Hepatocyte (in vitro differentiated cells): ENCODE results near the gene DNLZ. TPM values are rescaled to one million over a fixed set of nuclear protein-coding genes. Genes with fewer than 3 reads are reported as not detected.

ENCODE experiments used
- DNase-seq: peaks from one replicate; pipeline ENCODE4 v3.0.0-alpha.2; 2016; ENCODE audit warnings: low spot score
- H2AFZ ChIP-seq: fragments of 200-600 bp; sonication (generic); 2 replicates; pipeline ENCODE4 v1.6.0; 2016; ENCODE audit warnings: antibody characterized with exemption, mild to moderate bottlenecking
- H3K27ac ChIP-seq: fragments of 200-600 bp; sonication (generic); 2 replicates; pipeline ENCODE4 v1.5.1; 2016; ENCODE audit warnings: mild to moderate bottlenecking
- H3K27me3 ChIP-seq: fragments of 200-600 bp; sonication (generic); 2 replicates; pipeline ENCODE4 v1.6.1; 2016
- H3K36me3 ChIP-seq: fragments of 200-600 bp; sonication (generic); replicated peaks from 2 replicates; pipeline ENCODE4 v1.5.1; 2016; ENCODE audit warnings: low read depth; ENCODE audit not compliant: insufficient read depth
- H3K4me1 ChIP-seq: fragments of 200-600 bp; sonication (generic); 2 replicates; pipeline ENCODE4 v1.5.1; 2016; ENCODE audit warnings: mild to moderate bottlenecking, moderate library complexity; ENCODE audit not compliant: insufficient read depth
- H3K4me2 ChIP-seq: fragments of 200-600 bp; sonication (generic); 2 replicates; pipeline ENCODE4 v1.6.0; 2016
- H3K4me3 ChIP-seq: fragments of 200-600 bp; sonication (generic); 2 replicates; pipeline ENCODE4 v1.5.1; 2016; ENCODE audit warnings: mild to moderate bottlenecking
- H3K79me2 ChIP-seq: fragments of 200-600 bp; sonication (generic); 2 replicates; pipeline ENCODE4 v1.6.0; 2017; ENCODE audit warnings: mild to moderate bottlenecking
- H3K9me2 ChIP-seq: fragments of 200-600 bp; sonication (generic); replicated peaks from 2 replicates; pipeline ENCODE4 v1.6.0; 2017; ENCODE audit warnings: mild to moderate bottlenecking; ENCODE audit not compliant: insufficient read depth
- H3K9me3 ChIP-seq: fragments of 200-600 bp; sonication (generic); 2 replicates; pipeline ENCODE4 v1.5.1; 2016; ENCODE audit warnings: low read depth, mild to moderate bottlenecking
- H4K20me1 ChIP-seq: fragments of 200-600 bp; sonication (generic); 2 replicates; pipeline ENCODE4 v1.6.0; 2016; ENCODE audit warnings: mild to moderate bottlenecking; ENCODE audit not compliant: insufficient read depth, poor library complexity, severe bottlenecking
- CTCF ChIP-seq: fragments of 200-600 bp; sonication (generic); IDR thresholded peaks from 2 replicates; pipeline ENCODE4 v1.5.1; 2016; ENCODE audit warnings: antibody characterized with exemption, mild to moderate bottlenecking; ENCODE audit not compliant: poor library complexity
- EZH2 ChIP-seq: fragments of 200-600 bp; sonication (generic); IDR thresholded peaks from 2 replicates; pipeline ENCODE4 v1.6.1; 2016; ENCODE audit warnings: antibody characterized with exemption, mild to moderate bottlenecking, borderline replicate concordance
- EZH2phosphoT487 ChIP-seq: fragments of 200-600 bp; sonication (generic); IDR thresholded peaks from one replicate; pipeline ENCODE4 v1.6.1; 2018; ENCODE audit warnings: antibody characterized with exemption, mild to moderate bottlenecking, low read depth, moderate library complexity; ENCODE audit not compliant: unreplicated experiment, severe bottlenecking
- WGBS: methylation state at CpG from one replicate; pipeline ENCODE4 v1.1.6; 2016; ENCODE audit warnings: low lambda C conversion rate; ENCODE audit errors: missing lambda C conversion rate; 5-methylcytosine and 5-hydroxymethylcytosine counted together
- polyA plus RNA-seq: library from polyadenylated mRNA; unstranded; fragments of >200 nt; fragmentation: Nextera tagmentation; extraction: Ambion mirVana; gene quantifications from 2 replicates; pipeline ENCODE4 v1.2.1, GENCODE V29; 2016
- total RNA-seq: library from RNA; depleted of rRNA; stranded (reverse); fragments of >200 nt; gene quantifications from 2 replicates; pipeline ENCODE4 v1.2.3, GENCODE V29; 2014

Gene DNLZ
- total and polyA plus RNA-seq, 2 experiments from 2014 or later = 21.5 to 24.3 TPM

GRCh38 chr9:136337416-136338395 is 25.8 kb downstream of the DNLZ start:
- TF ChIP-seq EZH2phosphoT487 (no peak), CTCF (no peak), EZH2 (no peak)
- 92% methylated on average over 42 of the region's 43 CpGs for WGBS
- Histone ChIP-seq H3K27ac (no peak overlapping the region), H3K4me2 (no peak overlapping the region), H3K9me3 (no peaks in the 10 kb centered on the region), H3K4me3 (no peak overlapping the region), H3K79me2 (peaks cover 6% of the 10 kb centered on the region), H3K9me2 (no peaks in the 10 kb centered on the region), H3K4me1 (peaks cover 8% of the 10 kb centered on the region), H3K36me3 (no peaks in the 10 kb centered on the region), H3K27me3 (no peaks in the 10 kb centered on the region), H4K20me1 (peaks cover 4% of the 10 kb centered on the region), H2AFZ (no peak overlapping the region)
- DNase-seq = no peak

GRCh38 chr9:136336881-136337280 is 26.7 kb downstream of the DNLZ start:
- H3K4me1 ChIP-seq = peaks cover under 1% of the 10 kb centered on the region
- H3K27ac ChIP-seq = no peak overlapping the region
- H3K9me3 ChIP-seq = no peaks in the 10 kb centered on the region
- H3K9me2 ChIP-seq = no peaks in the 10 kb centered on the region
- peaks cover 5% of the 10 kb centered on the region for H4K20me1 ChIP-seq
- H3K36me3 ChIP-seq = no peaks in the 10 kb centered on the region
- no peaks in the 10 kb centered on the region for H3K27me3 ChIP-seq
- peaks cover 12% of the 10 kb centered on the region for H3K79me2 ChIP-seq
- TF ChIP-seq EZH2phosphoT487 (no peak), CTCF (no peak), EZH2 (no peak)
- H3K4me2 ChIP-seq = no peak overlapping the region
- H3K4me3 ChIP-seq = no peak overlapping the region
- no peak overlapping the region for H2AFZ ChIP-seq
- WGBS = 96% methylated on average over 20 of the region's 23 CpGs
- no peak for DNase-seq

- Histone ChIP-seq H4K20me1 (peaks cover 10% of the 10 kb centered on the region), H3K27ac (no peak overlapping the region)
- 94% methylated on average over 24 of the region's 30 CpGs for WGBS
These were observed 27.2 kb downstream of the DNLZ start for GRCh38 chr9:136336156-136336870.

More at GRCh38 chr9:136336156-136336870, 27.2 kb downstream of the DNLZ start:
- no peak overlapping the region for H3K4me3 ChIP-seq
- no peaks in the 10 kb centered on the region for H3K27me3 ChIP-seq
- no peaks in the 10 kb centered on the region for H3K9me2 ChIP-seq
- no peak overlapping the region for H2AFZ ChIP-seq
- H3K4me2 ChIP-seq = no peak overlapping the region
- no peaks in the 10 kb centered on the region for H3K4me1 ChIP-seq
- no peaks in the 10 kb centered on the region for H3K9me3 ChIP-seq
- DNase-seq = no peak
- H3K36me3 ChIP-seq = no peaks in the 10 kb centered on the region
- TF ChIP-seq EZH2phosphoT487 = no peak
- TF ChIP-seq EZH2 = no peak
- no peak for TF ChIP-seq CTCF
- H3K79me2 ChIP-seq = peaks cover 18% of the 10 kb centered on the region
